ELF-1 (cell line): Measurements from ENCODE around the gene OR10A5.
A peak's percentile ranks its signal among the peaks of the same experiment; 100 is the strongest.
"Not testable (repeated sequence)": the region's sequence is repeated elsewhere in the genome, so short reads cannot be mapped to it uniquely, and the experiment has no call there.

ENCODE experiments used
- DNase-seq: peaks from one replicate; pipeline ENCODE4 v3.0.0-alpha.2; 2016; ENCODE audit warnings: low read depth, low spot score

Gene OR10A5

GRCh38 chr11:6875761-6876160 is 30.3 kb downstream of the OR10A5 start:
- DNase-seq: no peak

- no peak for DNase-seq
Observed at GRCh38 chr11:6876325-6876724, 30.8 kb downstream of the OR10A5 start, which contains the start of gene OR10A4. Gene OR10A4, plus strand, starts transcription at chr11:6876625. Its CDS starts 23 bp downstream, at chr11:6876648.

GRCh38 chr11:6876914-6877313 is 31.4 kb downstream of the OR10A5 start:
- DNase-seq: no peak

GRCh38 chr11:6882751-6883150 is 37.3 kb downstream of the OR10A5 start:
- DNase-seq: no peak

GRCh38 chr11:6887711-6888110 is 42.2 kb downstream of the OR10A5 start:
- DNase-seq: not testable (repeated sequence)

- no peak for DNase-seq
Observed at GRCh38 chr11:6888830-6889229, 43.3 kb downstream of the OR10A5 start.

- no peak for DNase-seq
Observed at GRCh38 chr11:6889835-6890234, 44.4 kb downstream of the OR10A5 start.

- DNase-seq: no peak
Observed at GRCh38 chr11:6892400-6892799, 46.9 kb downstream of the OR10A5 start, which contains the start of gene OR2D2. Gene OR2D2, minus strand, starts transcription at chr11:6892500. Its CDS starts 0 bp downstream, at chr11:6892500.

GRCh38 chr11:6894097-6894496 is 48.6 kb downstream of the OR10A5 start:
- DNase-seq: peak; percentile 2

- DNase-seq: no peak
Observed at GRCh38 chr11:6895010-6895409, 49.5 kb downstream of the OR10A5 start.
